HT-29 (cell line): ENCODE data around the gene SLC39A6. TPM values are rescaled to one million over a fixed set of nuclear protein-coding genes. Genes with fewer than 3 reads are reported as not detected.
"Not testable (repeated sequence)": the region's sequence is repeated elsewhere in the genome, so short reads cannot be mapped to it uniquely, and the experiment has no call there.

Experiments
- DNase-seq: peaks from one replicate; pipeline ENCODE4 v3.0.0-alpha.2; 2015; ENCODE audit warnings: low spot score
- total RNA-seq: library from RNA; depleted of rRNA; stranded (reverse); fragments of >200 nt; shearing (Covaris generic); gene quantifications from 2 replicates; pipeline ENCODE4 v1.2.3, GENCODE V29; 2014

SLC39A6 gene
- total RNA-seq, 1 experiment from 2014 or later: 26.0 TPM

- DNase-seq: no peak
These were observed 29.8 kb downstream of the SLC39A6 start for GRCh38 chr18:36099311-36099710.

- no peak for DNase-seq
These were observed 32.2 kb downstream of the SLC39A6 start for GRCh38 chr18:36096955-36097354.

DNA sequence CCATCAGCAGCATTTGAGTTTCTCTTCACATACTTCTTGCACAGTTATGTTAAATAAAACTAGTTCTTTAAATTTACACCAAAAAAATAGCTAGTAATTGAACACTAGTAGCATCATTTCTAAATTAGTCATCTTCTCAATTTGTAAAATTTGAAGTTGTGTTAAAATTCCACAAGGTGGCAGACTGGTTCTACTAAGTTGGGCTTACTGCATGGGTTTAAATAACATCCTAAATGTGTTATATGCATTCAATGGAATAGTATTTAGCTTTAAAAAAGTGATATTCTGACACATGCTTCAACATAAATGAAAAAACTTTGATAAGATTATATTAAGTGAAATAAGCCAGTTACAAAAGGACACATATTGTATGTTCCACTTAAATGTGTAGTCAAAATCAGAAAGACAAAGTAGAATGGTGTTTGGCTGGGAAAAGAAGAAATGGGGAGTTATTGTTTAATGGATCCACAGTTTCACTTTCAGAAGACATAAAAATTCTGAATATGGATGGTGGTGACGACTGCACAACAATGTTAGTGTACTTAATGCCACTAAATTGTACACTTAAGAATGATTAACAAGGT, 33.1 kb downstream of the SLC39A6 start:
- DNase-seq: peak; percentile 36

DNA sequence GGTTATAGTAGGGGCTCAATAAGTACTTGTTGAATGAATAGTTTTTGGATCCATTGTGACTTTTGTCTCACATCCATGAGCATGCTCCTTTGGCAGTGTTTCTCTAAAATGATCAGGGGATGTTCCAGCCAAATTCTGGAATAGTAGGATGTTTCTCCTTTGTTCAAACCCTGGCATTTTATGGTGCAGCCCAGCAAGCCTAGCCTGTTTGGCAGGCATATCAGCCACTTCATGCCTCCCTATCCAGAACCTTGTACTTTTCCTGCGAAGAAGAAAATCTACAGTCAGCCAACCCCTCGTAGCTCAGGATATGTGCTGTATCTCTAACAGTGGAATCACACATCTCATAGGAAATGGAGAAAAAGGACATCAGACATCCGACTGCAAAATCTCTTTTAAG, 34.7 kb downstream of the SLC39A6 start:
- DNase-seq: no peak

DNA sequence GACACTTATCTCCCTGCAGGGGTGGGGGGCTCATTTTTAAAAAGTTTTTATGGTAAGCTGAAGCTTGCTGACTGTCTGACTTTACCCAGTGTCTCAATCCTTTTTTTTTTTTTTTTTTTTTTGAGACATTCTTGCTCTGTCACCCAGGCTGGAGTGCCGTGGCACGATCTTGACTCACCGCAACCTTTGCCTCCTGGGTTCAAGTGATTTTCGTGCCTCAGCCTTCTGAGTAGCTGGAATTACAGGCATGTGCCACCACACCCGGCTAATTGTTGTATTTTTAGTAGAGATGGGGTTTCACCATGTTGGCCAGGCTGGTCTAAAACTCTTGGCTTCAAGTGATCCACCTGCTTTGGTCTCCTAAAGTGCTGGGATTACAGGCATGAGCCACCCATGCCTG, 37.0 kb downstream of the SLC39A6 start:
- not testable (repeated sequence) for DNase-seq

DNA sequence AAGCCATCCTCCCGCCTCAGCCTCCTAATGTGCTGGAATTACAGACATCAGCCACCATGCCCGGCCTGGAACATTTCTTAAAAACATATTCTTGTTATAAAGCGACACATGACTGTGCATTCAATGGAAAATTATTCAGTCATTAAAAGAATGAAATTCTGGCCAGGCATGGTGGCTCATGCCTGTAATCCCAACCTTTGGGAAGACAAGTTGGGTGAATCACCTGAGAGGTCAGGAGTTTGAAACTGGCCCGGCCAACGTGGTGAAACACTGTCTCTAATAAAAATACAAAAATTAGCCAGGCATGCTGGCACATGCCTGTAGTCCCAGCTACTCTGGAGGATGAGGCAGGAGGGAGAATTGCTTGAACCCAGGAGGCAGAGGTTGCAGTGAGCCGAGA, 40.1 kb downstream of the SLC39A6 start:
- DNase-seq: no peak

GRCh38 chr18:36088256-36088655, 40.9 kb downstream of the SLC39A6 start:
- no peak for DNase-seq

- no peak for DNase-seq
These were observed 43.0 kb downstream of the SLC39A6 start for GRCh38 chr18:36086186-36086585.

GRCh38 chr18:36085195-36085594, 43.9 kb downstream of the SLC39A6 start:
- no peak for DNase-seq

GRCh38 chr18:36083729-36084128, 45.4 kb downstream of the SLC39A6 start:
- no peak for DNase-seq

- not testable (repeated sequence) for DNase-seq
These were observed 48.0 kb downstream of the SLC39A6 start for GRCh38 chr18:36081118-36081517.

DNA sequence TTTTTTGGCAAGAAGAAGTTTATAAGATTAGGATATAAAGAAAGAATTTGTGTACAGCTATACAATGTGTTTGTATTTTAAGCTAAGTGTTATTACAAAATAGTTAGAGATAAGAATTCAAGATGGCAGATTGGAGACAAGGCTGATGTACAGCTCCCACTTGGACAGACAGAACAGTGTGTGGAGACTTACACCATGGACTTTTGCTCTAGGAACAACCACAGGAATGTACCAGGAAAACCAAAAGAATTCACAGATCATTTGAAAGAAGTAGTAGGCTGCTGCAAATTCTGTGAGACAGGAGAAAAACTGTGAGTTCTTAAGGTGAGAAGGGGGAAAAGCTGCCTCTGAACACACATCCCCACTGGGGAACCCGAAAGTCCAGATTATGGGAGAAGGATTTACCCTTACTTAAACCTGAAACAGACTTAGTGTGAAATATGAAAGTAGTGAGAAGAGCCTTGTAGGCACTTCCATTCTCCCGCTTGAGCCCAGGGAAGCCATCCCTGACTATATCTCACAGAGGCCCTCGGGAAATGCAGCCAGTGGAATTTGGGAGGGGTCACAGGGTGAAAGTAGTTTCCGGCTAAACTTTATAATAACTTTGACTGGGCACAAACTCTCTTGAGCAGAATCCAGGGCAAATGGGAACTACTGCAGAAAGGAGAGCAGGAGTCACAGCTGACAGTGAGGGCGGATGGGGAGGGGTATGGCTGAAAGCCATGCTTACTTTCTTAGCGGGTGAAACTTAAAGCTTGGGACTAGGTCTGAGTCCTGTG, 50.2 kb downstream of the SLC39A6 start:
- no peak for DNase-seq

DNA sequence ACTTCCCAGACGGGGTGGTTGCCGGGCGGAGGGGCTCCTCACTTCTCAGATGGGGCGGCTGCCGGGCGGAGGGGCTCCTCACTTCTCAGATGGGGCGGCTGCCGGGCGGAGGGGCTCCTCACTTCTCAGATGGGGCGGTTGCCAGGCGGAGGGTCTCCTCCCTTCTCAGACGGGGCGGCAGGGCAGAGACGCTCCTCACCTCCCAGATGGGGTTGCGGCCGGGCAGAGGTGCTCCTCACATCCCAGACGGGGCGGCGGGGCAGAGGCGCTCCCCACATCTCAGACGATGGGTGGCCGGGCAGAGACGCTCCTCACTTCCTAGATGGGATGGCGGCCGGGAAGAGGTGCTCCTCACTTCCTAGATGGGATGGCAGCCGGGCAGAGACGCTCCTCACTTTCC, 51.4 kb downstream of the SLC39A6 start:
- DNase-seq: not testable (repeated sequence)

DNA sequence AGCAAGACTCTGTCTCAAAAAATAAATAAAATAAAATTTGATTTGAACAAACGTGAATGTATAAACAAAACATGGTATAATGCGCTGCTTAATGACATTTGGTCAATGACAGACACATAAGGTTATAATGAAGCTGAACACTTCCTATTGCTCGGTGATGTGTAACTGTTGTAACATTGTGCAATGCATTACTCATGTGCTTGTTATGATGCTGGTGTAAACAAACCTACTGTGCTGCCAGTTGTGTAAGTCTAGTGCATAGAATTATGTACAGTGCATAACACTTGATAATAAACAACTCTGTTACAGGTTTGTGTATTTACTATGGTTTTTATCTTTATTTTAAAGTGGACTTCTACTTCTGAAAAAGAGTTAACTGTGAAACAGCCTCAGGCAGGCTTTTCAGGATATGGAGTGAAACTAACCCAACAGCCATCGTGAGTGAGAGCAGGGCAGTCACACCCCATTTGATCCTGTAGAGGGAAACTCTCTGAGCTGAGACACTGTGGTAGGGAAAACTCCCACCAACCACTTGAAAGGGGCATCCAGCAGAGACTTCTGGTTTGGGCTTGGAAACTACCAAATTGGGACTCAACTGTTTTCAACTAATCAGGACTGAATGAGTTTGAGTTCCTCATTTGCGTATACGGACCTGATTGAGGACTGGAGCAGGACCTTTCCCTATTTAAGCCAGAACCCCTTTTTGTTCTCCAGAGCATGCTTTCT, 53.1 kb downstream of the SLC39A6 start:
- no peak for DNase-seq

- DNase-seq: no peak
These were observed 54.7 kb downstream of the SLC39A6 start for GRCh38 chr18:36074435-36074834.

DNA sequence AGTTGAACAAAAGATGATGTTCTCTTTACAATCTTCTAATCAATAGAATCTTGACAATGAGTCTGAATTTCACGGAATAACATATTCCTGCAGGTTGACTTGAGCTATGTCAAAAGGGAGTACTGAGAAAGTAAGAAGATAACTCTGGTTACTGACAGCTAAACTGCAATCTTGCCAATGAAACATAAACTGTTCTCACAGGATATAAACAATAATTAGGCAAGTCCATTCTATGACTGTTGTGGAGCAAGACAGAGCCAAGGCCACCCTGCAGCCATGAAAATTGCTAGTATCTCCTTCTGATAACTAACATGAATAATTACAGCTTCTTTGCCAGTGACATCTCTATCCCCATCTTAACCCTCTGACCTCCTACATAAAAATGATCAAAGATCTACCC, 55.5 kb downstream of the SLC39A6 start:
- DNase-seq: no peak

DNA sequence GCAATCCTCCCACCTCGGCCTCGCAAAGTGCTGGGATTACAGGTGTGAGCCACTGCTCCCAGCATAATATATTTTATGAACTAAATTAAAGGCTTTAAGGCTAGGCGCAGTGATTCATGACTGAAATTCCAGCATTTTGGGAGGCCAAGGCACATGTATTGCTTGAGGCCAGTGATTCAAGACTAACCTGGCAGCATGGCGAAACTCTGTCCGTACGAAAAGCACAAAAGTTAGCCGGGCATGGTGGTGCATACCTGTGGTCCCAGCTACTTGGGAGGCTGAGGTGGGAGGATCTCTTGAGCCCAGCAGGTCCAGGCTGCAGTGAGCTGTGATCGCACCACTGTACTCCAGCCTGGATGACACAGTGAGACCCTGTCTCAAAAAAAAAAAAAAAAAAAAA, 56.7 kb downstream of the SLC39A6 start:
- not testable (repeated sequence) for DNase-seq

DNA sequence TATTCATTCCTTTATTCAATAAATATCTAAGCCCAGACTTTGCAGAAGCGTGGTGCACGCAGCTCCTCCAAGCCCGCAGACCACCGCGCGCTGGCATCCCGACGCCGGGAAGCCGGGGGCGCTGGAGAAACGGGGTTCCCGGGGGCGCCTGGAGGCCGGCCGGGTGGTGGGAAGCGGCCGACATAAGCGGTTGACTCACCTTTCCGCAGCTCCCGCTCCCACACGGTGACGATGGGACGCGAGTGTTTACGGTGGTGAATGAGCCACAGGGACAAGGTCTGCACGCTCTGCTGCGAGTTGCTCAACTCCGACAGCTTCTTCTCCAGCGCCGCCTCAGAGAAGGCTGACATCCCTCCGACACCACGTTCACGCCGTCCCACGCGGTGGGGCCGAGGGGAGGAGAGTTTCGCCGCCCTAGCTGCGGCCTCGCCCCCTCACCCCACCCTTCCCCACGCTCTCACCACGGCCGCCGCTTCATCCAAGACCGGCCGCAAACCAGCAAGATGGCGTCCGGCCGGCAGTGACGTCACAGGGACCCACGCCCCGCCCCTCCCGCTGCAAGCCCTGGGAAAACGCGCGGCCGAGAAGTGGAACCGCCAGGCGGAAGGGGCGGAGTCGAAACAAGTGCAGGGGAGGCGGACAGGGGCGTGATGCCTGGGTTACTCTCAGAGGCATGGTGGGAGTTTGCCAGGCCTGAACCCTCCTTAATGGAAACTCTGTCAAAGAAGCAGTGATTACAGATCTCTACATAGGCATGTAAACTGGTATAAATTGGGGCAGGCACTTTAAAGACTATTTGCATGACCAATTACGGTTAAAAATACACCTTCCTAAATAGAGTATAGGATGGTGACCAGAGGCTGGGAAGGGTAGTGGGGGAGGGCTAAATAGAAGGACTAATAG, 61.8 kb downstream of the SLC39A6 start, which contains the start of gene RPRD1A:
TSS of gene RPRD1A (minus strand) at position 505 of the 903 bp plus-strand sequence. CDS start at position 350, 155 bp downstream.
- peak; percentile 86 for DNase-seq

DNA sequence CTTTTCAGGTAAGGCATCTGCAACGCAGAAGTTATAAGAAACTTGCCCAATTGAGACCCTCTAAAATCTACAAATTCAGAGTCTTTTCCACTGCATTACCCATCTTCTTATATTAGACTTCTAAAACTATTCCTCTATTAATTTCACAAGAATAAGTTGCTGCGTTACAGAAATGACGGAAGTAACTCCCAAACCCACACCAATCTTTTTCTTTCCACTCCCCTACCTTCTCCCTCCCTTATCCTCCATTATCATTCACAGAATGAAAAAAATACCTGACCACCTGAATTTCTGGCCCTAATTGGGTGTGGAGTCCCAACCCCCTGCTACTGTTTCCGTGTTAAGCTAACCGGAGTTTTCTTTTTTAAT, 62.5 kb downstream of the SLC39A6 start:
- DNase-seq: no peak

- no peak for DNase-seq
These were observed 63.1 kb downstream of the SLC39A6 start for GRCh38 chr18:36066001-36066400.

DNA sequence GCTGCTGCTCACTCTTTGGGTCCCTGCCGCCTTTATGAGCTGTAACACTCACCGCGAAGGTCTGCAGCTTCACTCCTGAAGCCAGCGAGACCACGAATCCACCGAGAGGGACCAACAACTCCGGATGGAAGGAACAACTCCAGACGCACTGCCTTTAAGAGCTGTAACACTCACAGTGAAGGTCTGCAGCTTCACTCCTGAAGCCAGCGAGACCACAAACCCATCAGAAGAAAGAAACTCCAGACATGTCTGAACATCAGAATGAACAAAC, 64.4 kb downstream of the SLC39A6 start:
- DNase-seq: not testable (repeated sequence)
